ENCODE data around the gene CSK.

Gene CSK

DNA sequence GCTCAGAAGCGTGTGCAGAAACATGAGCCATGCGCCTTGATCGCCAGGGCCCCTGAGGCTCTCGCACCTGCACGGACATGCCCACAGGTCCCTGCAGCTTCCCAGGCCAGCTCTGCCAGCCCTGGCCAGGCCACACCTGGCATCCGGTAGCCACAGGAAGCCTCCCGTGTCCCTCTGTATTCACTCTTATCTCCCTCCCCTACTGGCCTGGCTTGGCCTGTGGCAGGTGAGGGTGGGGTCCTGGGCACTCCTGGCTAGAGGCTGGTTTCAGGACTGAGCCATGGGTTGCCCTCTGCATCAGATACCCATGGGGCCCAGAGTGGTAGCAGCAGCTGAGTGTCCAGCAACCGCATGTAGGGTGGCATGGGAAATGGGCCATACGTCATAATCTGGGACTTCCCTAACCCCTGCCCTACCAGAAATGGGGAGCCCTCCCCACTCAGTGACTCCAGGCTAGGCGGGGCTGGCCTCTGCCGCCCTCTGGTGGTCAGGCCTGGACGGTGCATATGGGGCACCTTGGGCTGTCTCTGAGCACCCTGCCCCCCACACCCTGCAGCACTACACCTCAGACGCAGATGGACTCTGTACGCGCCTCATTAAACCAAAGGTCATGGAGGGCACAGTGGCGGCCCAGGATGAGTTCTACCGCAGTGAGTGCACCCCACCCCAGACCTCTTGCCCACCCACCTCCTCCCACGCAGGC lies 18.1 kb downstream of the CSK start:
- DNase-seq = peak in 52 of 58 donors; percentile 8 to 76 (median 46)

- peak in 1 of 58 donors; percentile 16 for DNase-seq
Measured at GRCh38 chr15:74800559-74801094, 18.7 kb downstream of the CSK start.

DNA sequence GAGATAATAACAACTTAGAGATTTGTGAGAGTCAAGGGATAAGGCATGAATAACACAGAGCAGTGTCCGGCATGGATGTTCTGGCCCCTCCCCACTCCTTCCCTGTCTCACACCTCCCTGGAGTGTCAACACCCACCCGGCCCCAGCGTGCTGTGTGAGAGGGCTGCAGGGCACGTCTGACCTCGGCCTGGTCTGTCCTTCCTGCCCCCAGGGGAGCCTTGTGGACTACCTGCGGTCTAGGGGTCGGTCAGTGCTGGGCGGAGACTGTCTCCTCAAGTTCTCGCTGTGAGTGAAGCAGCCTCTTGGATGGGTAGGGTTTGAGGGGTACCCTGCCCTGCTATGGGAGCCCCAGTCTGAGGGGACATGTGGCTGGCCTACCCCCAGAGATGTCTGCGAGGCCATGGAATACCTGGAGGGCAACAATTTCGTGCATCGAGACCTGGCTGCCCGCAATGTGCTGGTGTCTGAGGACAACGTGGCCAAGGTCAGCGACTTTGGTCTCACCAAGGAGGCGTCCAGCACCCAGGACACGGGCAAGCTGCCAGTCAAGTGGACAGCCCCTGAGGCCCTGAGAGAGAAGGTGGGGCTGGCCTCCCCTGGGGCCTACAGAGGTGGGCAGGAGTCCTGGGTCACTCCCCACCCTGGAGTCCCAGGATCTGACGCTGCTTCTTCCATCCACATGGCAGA lies 19.6 kb downstream of the CSK start:
- DNase-seq = no peak

DNA sequence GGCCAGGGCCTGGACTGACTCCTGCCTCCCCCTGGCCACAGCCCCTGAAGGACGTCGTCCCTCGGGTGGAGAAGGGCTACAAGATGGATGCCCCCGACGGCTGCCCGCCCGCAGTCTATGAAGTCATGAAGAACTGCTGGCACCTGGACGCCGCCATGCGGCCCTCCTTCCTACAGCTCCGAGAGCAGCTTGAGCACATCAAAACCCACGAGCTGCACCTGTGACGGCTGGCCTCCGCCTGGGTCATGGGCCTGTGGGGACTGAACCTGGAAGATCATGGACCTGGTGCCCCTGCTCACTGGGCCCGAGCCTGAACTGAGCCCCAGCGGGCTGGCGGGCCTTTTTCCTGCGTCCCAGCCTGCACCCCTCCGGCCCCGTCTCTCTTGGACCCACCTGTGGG lies 20.4 kb downstream of the CSK start:
- DNase-seq = no peak

- DNase-seq = no peak
Measured at GRCh38 chr15:74802862-74803447, 21.1 kb downstream of the CSK start.

DNA sequence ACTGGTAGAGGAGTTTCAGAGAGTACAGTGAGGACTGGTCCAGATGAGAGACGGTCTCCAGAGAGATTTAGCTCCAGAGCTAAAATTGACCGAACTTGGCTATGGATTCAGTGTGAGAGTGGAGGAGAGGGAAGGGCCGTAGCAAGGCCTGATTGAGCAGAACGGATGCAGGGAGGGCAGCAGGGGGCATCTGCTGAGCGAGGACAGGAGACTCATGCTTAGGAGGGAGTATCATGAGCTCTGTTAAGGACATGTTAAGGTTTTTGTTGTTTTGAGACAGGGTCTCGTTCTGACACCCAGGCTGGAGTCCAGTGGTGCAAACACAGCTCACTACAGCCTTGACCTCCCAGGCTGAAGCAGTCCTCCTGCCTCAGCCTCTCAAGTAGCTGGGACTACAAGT lies 23.1 kb downstream of the CSK start:
- no peak for DNase-seq

DNA sequence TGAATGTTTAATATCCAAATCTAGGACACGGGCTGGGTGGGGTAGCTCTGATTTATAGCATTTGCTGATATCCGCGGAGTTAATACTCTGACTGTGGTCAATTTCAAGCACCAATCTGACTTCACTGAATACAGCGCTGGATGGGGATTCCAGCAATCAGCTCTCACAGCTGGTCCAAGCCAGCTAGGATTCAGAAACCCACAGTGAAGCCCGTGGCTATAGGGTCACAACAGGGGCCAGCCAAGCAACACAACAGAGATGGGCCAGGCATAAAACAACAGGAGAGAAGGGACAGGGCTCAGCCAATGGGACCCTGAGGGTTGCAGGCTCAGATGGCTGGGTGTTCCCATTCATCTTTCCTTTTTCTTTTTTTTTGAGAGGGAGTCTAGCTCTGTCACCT lies 25.4 kb downstream of the CSK start:
- DNase-seq = no peak

- DNase-seq = no peak
Measured at GRCh38 chr15:74808078-74808839, 26.4 kb downstream of the CSK start.

- DNase-seq = no peak
Measured at GRCh38 chr15:74808840-74809229, 27.0 kb downstream of the CSK start.

- DNase-seq = no peak
Measured at GRCh38 chr15:74809242-74809641, 27.4 kb downstream of the CSK start.

- no peak for DNase-seq
Measured at GRCh38 chr15:74809956-74810355, 28.1 kb downstream of the CSK start.

GRCh38 chr15:74812533-74812932 lies 30.7 kb downstream of the CSK start, which contains the start of gene LMAN1L:
Gene LMAN1L (plus strand): TSS chr15:74812835. CDS start chr15:74812855, 20 bp downstream.
- no peak for DNase-seq

- peak in 4 of 58 donors; percentile 15 to 24 (median 20) for DNase-seq
Measured at GRCh38 chr15:74815121-74815934, 33.4 kb downstream of the CSK start.

DNA sequence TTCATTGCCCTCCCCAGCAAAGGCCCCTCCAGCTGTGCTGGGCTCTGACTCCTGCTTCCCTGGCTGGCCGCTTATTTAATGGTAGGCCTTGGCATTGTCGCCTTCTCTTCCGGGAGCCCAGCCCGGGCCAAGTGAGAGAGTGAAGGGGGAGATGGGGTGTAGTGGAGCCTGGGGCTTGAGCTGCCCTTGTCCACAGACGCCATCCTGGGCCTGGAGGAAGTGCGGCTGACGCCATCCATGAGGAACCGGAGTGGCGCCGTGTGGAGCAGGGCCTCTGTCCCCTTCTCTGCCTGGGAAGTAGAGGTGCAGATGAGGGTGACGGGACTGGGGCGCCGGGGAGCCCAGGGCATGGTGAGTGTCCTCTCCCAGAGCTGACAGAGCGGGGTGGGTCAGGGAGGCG lies 34.1 kb downstream of the CSK start:
- peak in 4 of 58 donors; percentile 11 to 25 (median 18) for DNase-seq

- DNase-seq = no peak
Measured at GRCh38 chr15:74816624-74817369, 34.9 kb downstream of the CSK start.

DNA sequence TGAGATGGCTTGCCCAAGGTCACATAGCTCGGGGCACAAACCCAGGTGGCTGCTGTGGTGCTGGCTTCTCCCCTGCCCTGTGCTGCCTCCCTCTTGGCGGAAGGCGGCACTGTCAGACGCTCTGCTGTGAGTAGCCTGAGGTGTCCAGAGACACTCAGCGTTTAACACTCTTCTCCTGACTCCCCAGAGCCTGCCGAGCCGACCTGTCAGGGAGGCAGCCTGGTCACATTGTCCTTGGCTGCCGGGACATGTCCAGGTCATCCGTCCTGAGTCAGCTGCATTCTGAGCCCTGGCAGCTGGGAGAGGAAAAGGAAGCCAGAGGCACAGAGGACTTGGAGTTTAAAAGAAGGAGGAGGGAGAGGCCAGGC lies 35.5 kb downstream of the CSK start:
- DNase-seq = peak in 4 of 58 donors; percentile 13 to 43 (median 36)

- no peak for DNase-seq
Measured at GRCh38 chr15:74820056-74820455, 38.2 kb downstream of the CSK start.

- DNase-seq = no peak
Measured at GRCh38 chr15:74821091-74821789, 39.4 kb downstream of the CSK start.

GRCh38 chr15:74821790-74822158 lies 39.9 kb downstream of the CSK start:
- no peak for DNase-seq
